SK-N-SH treated with all-trans-retinoic acid at 6 μM for 48 hours (cell line): ENCODE results near the gene SLC37A1.

Source experiments
- ATAC-seq: fragments of 200-7000 bp; cut with Tn5 transposase; 3 replicates; pipeline ENCODE4 v1.9.1; 2020; ENCODE audit warnings: mild to moderate bottlenecking, moderate library complexity
- ARNTL ChIP-seq: fragments of 450-650 bp; formaldehyde crosslinking; IDR thresholded peaks from 2 replicates; pipeline ENCODE4 v1.5.0; 2020; ENCODE audit warnings: low read depth, mild to moderate bottlenecking, moderate library complexity, borderline replicate concordance
- CSDC2 ChIP-seq: fragments of 250-450 bp; sonication (Bioruptor Pico); IDR thresholded peaks from 2 replicates; pipeline ENCODE4 v1.5.0; 2020; ENCODE audit warnings: mild to moderate bottlenecking, moderate library complexity
- ESRRG ChIP-seq: fragments of 250-450 bp; sonication (Bioruptor Pico); IDR thresholded peaks from 2 replicates; pipeline ENCODE4 v1.6.1; 2021; ENCODE audit warnings: mild to moderate bottlenecking
- GLIS3 ChIP-seq: fragments of 250-450 bp; sonication (Bioruptor Pico); IDR thresholded peaks from 2 replicates; pipeline ENCODE4 v1.5.0; 2020; ENCODE audit warnings: mild to moderate bottlenecking, moderate library complexity
- ISL1 ChIP-seq: fragments of 250-450 bp; sonication (Bioruptor Pico); IDR thresholded peaks from 2 replicates; pipeline ENCODE4 v2.1.2; 2022; ENCODE audit warnings: mild to moderate bottlenecking, moderate library complexity
- OSR1 ChIP-seq: fragments of 250-450 bp; sonication (Bioruptor Pico); IDR thresholded peaks from 2 replicates; pipeline ENCODE4 v1.8.0; 2022; ENCODE audit warnings: moderate library complexity, mild to moderate bottlenecking, inconsistent platforms
- PPARA ChIP-seq: fragments of 250-450 bp; sonication (Bioruptor Pico); IDR thresholded peaks from 2 replicates; pipeline ENCODE4 v1.5.0; 2020; ENCODE audit warnings: mild to moderate bottlenecking, borderline replicate concordance
- RARB ChIP-seq: fragments of 250-450 bp; sonication (Bioruptor Pico); IDR thresholded peaks from 2 replicates; pipeline ENCODE4 v1.8.0; 2021; ENCODE audit warnings: mild to moderate bottlenecking, moderate library complexity
- SNAI2 ChIP-seq: fragments of 250-450 bp; sonication (Bioruptor Pico); IDR thresholded peaks from 2 replicates; pipeline ENCODE4 v1.5.0; 2020; ENCODE audit warnings: mild to moderate bottlenecking, moderate library complexity
- TCF4 ChIP-seq: fragments of 250-450 bp; sonication (Bioruptor Pico); IDR thresholded peaks from 2 replicates; pipeline ENCODE4 v1.8.0; 2021; ENCODE audit warnings: mild to moderate bottlenecking, moderate library complexity, borderline replicate concordance
- TOX ChIP-seq: fragments of 250-450 bp; sonication (Bioruptor Pico); IDR thresholded peaks from 2 replicates; pipeline ENCODE4 v1.8.0; 2021; ENCODE audit warnings: mild to moderate bottlenecking, moderate library complexity, borderline replicate concordance
- ZFP3 ChIP-seq: fragments of 250-450 bp; sonication (Bioruptor Pico); IDR thresholded peaks from 2 replicates; pipeline ENCODE4 v1.5.0; 2020; ENCODE audit warnings: mild to moderate bottlenecking, moderate library complexity
- ZFP30 ChIP-seq: fragments of 450-650 bp; formaldehyde crosslinking; IDR thresholded peaks from 2 replicates; pipeline ENCODE4 v1.5.0; 2022; ENCODE audit warnings: mild to moderate bottlenecking, moderate library complexity
- ZNF565 ChIP-seq: fragments of 450-650 bp; formaldehyde crosslinking; conservative IDR thresholded peaks from 2 replicates; pipeline ENCODE4 v1.5.0; 2020; ENCODE audit warnings: low read depth, mild to moderate bottlenecking, moderate library complexity
- ZNF70 ChIP-seq: fragments of 450-650 bp; formaldehyde crosslinking; IDR thresholded peaks from 2 replicates; pipeline ENCODE4 v1.5.0; 2020; ENCODE audit warnings: mild to moderate bottlenecking, moderate library complexity
- ZNF8 ChIP-seq: fragments of 450-650 bp; formaldehyde crosslinking; IDR thresholded peaks from 2 replicates; pipeline ENCODE4 v1.5.0; 2020; ENCODE audit warnings: mild to moderate bottlenecking, moderate library complexity
- TF ChIP-seq, protein P1 (sequence below): fragments of 250-450 bp; sonication (Bioruptor Pico); IDR thresholded peaks from 2 replicates; pipeline ENCODE4 v1.8.0; 2020; ENCODE audit warnings: mild to moderate bottlenecking, moderate library complexity, borderline replicate concordance
- TF ChIP-seq, protein P2 (sequence below): fragments of 250-450 bp; sonication (Bioruptor Pico); IDR thresholded peaks from 2 replicates; pipeline ENCODE4 v1.8.0; 2021; ENCODE audit warnings: low read depth, mild to moderate bottlenecking, moderate library complexity, borderline replicate concordance
- TF ChIP-seq, protein P3 (sequence below): fragments of 250-450 bp; sonication (Bioruptor Pico); IDR thresholded peaks from 2 replicates; pipeline ENCODE4 v1.5.0; 2020; ENCODE audit warnings: mild to moderate bottlenecking, moderate library complexity
- TF ChIP-seq, protein P4 (sequence below): fragments of 250-450 bp; sonication (Bioruptor Pico); IDR thresholded peaks from 2 replicates; pipeline ENCODE4 v1.5.1; 2020; ENCODE audit warnings: low read depth, mild to moderate bottlenecking, moderate library complexity
- TF ChIP-seq, protein P5 (sequence below): fragments of 250-450 bp; sonication (Bioruptor Pico); IDR thresholded peaks from 2 replicates; pipeline ENCODE4 v1.5.1; 2021; ENCODE audit warnings: mild to moderate bottlenecking, moderate library complexity

SLC37A1 gene

DNA sequence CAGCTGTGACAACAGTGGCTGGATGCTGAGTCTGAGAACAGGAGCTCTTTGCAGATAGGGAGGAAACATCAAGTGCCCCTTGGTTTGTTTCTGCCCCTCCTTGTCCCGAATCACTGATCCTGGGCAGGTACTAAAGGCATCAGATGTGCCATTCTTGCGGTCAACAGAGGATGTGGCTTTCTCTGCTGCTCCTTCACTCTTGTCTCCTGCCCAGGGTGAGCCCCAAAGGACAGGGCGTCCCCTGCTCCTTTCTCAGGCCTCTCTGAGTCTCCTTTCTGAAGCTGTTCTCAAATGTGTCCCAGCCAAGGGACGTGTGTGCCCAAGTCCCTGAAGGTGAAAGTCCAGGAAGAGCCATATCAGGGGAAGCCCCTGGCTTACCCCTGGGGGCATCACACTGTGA, 31.7 kb downstream of the SLC37A1 start:
- ATAC-seq = no peak
- TF ChIP-seq, protein P1, sequence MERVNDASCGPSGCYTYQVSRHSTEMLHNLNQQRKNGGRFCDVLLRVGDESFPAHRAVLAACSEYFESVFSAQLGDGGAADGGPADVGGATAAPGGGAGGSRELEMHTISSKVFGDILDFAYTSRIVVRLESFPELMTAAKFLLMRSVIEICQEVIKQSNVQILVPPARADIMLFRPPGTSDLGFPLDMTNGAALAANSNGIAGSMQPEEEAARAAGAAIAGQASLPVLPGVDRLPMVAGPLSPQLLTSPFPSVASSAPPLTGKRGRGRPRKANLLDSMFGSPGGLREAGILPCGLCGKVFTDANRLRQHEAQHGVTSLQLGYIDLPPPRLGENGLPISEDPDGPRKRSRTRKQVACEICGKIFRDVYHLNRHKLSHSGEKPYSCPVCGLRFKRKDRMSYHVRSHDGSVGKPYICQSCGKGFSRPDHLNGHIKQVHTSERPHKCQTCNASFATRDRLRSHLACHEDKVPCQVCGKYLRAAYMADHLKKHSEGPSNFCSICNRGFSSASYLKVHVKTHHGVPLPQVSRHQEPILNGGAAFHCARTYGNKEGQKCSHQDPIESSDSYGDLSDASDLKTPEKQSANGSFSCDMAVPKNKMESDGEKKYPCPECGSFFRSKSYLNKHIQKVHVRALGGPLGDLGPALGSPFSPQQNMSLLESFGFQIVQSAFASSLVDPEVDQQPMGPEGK = no peak
- TF ChIP-seq CSDC2 (CRISPR knock-in tag) (no peak), ZNF70 (no peak), RARB (no peak), ZFP30 (CRISPR knock-in tag) (no peak), TCF4 (no peak), OSR1 (CRISPR knock-in tag) (no peak), ISL1 (CRISPR knock-in tag) (no peak), SNAI2 (CRISPR knock-in tag) (no peak), TOX (CRISPR knock-in tag) (no peak), ESRRG (no peak), ZNF565 (CRISPR knock-in tag) (no peak), PPARA (CRISPR knock-in tag) (no peak), GLIS3 (CRISPR knock-in tag) (no peak), ZFP3 (CRISPR knock-in tag) (no peak)
- TF ChIP-seq, protein P2, sequence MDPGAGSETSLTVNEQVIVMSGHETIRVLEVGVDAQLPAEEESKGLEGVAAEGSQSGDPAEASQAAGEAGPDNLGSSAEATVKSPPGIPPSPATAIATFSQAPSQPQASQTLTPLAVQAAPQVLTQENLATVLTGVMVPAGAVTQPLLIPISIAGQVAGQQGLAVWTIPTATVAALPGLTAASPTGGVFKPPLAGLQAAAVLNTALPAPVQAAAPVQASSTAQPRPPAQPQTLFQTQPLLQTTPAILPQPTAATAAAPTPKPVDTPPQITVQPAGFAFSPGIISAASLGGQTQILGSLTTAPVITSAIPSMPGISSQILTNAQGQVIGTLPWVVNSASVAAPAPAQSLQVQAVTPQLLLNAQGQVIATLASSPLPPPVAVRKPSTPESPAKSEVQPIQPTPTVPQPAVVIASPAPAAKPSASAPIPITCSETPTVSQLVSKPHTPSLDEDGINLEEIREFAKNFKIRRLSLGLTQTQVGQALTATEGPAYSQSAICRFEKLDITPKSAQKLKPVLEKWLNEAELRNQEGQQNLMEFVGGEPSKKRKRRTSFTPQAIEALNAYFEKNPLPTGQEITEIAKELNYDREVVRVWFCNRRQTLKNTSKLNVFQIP = no peak
- TF ChIP-seq, protein P3, sequence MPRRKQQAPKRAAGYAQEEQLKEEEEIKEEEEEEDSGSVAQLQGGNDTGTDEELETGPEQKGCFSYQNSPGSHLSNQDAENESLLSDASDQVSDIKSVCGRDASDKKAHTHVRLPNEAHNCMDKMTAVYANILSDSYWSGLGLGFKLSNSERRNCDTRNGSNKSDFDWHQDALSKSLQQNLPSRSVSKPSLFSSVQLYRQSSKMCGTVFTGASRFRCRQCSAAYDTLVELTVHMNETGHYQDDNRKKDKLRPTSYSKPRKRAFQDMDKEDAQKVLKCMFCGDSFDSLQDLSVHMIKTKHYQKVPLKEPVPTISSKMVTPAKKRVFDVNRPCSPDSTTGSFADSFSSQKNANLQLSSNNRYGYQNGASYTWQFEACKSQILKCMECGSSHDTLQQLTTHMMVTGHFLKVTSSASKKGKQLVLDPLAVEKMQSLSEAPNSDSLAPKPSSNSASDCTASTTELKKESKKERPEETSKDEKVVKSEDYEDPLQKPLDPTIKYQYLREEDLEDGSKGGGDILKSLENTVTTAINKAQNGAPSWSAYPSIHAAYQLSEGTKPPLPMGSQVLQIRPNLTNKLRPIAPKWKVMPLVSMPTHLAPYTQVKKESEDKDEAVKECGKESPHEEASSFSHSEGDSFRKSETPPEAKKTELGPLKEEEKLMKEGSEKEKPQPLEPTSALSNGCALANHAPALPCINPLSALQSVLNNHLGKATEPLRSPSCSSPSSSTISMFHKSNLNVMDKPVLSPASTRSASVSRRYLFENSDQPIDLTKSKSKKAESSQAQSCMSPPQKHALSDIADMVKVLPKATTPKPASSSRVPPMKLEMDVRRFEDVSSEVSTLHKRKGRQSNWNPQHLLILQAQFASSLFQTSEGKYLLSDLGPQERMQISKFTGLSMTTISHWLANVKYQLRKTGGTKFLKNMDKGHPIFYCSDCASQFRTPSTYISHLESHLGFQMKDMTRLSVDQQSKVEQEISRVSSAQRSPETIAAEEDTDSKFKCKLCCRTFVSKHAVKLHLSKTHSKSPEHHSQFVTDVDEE (CRISPR knock-in tag) = no peak
- TF ChIP-seq, protein P4, sequence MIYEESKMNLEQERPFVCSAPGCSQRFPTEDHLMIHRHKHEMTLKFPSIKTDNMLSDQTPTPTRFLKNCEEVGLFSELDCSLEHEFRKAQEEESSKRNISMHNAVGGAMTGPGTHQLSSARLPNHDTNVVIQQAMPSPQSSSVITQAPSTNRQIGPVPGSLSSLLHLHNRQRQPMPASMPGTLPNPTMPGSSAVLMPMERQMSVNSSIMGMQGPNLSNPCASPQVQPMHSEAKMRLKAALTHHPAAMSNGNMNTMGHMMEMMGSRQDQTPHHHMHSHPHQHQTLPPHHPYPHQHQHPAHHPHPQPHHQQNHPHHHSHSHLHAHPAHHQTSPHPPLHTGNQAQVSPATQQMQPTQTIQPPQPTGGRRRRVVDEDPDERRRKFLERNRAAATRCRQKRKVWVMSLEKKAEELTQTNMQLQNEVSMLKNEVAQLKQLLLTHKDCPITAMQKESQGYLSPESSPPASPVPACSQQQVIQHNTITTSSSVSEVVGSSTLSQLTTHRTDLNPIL (CRISPR knock-in tag) = no peak
- TF ChIP-seq, protein P5, sequence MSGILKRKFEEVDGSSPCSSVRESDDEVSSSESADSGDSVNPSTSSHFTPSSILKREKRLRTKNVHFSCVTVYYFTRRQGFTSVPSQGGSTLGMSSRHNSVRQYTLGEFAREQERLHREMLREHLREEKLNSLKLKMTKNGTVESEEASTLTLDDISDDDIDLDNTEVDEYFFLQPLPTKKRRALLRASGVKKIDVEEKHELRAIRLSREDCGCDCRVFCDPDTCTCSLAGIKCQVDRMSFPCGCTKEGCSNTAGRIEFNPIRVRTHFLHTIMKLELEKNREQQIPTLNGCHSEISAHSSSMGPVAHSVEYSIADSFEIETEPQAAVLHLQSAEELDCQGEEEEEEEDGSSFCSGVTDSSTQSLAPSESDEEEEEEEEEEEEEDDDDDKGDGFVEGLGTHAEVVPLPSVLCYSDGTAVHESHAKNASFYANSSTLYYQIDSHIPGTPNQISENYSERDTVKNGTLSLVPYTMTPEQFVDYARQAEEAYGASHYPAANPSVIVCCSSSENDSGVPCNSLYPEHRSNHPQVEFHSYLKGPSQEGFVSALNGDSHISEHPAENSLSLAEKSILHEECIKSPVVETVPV (CRISPR knock-in tag) = no peak

DNA sequence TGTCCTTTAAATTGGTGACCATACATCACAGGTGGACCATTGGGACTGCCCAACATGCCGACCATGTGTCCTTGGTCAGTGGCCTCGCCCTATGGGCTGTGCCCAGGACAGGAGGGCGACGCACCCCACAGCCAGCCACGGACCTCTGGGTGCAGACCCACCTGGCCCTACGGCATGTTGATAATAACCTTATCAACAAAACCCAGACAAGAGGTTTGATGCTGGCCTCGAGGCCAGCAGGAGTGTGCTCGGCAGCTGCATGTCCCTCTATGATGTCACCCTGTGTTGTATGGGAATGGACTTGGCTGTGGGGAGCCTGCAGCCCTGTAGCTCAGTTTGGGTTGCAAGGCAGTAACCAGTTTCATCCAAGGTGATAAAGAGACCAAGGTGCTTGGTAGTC, 32.1 kb downstream of the SLC37A1 start:
- TF ChIP-seq TOX (CRISPR knock-in tag) (no peak), ZNF8 (CRISPR knock-in tag) (no peak), PPARA (CRISPR knock-in tag) (no peak), RARB (no peak), ARNTL (CRISPR knock-in tag) (no peak), ZNF70 (no peak), ZFP30 (CRISPR knock-in tag) (no peak), OSR1 (CRISPR knock-in tag) (no peak), SNAI2 (CRISPR knock-in tag) (no peak), ZNF565 (CRISPR knock-in tag) (no peak)
- TF ChIP-seq, protein P4 (CRISPR knock-in tag) = no peak
- no peak for ATAC-seq
